ENCODE data around the gene SFMBT2.
"Not testable (repeated sequence)": the region's sequence is repeated elsewhere in the genome, so short reads cannot be mapped to it uniquely, and the experiment has no call there.

SFMBT2 gene

GRCh38 chr10:7401156-7401555, 9.7 kb downstream of the SFMBT2 start:
- DNase-seq (ENCODE audit: low spot score): no peak

GRCh38 chr10:7400068-7400715, 10.6 kb downstream of the SFMBT2 start:
- DNase-seq (ENCODE audit: low spot score): no peak

- no peak for DNase-seq (ENCODE audit: low spot score)
Observed at GRCh38 chr10:7399533-7399932, 11.3 kb downstream of the SFMBT2 start.

- no peak for DNase-seq (ENCODE audit: low spot score)
Observed at GRCh38 chr10:7397049-7398035, 13.5 kb downstream of the SFMBT2 start.

- DNase-seq (ENCODE audit: low spot score): not testable (repeated sequence)
Observed at GRCh38 chr10:7392301-7392700, 18.5 kb downstream of the SFMBT2 start.

GRCh38 chr10:7391748-7392147, 19.1 kb downstream of the SFMBT2 start:
- no peak for DNase-seq (ENCODE audit: low spot score)

GRCh38 chr10:7390689-7391110, 20.1 kb downstream of the SFMBT2 start:
- not testable (repeated sequence) for DNase-seq (ENCODE audit: low spot score)

GRCh38 chr10:7389844-7390243, 21.0 kb downstream of the SFMBT2 start:
- no peak for DNase-seq (ENCODE audit: low spot score)

- DNase-seq (ENCODE audit: low spot score): no peak
Observed at GRCh38 chr10:7389346-7389745, 21.5 kb downstream of the SFMBT2 start.

GRCh38 chr10:7388602-7389001, 22.2 kb downstream of the SFMBT2 start:
- DNase-seq (ENCODE audit: low spot score): no peak

GRCh38 chr10:7388149-7388548, 22.7 kb downstream of the SFMBT2 start:
- DNase-seq (ENCODE audit: low spot score): not testable (repeated sequence)

- no peak for DNase-seq (ENCODE audit: low spot score)
Observed at GRCh38 chr10:7385114-7385513, 25.7 kb downstream of the SFMBT2 start.

GRCh38 chr10:7383442-7383841, 27.4 kb downstream of the SFMBT2 start:
- DNase-seq (ENCODE audit: low spot score): no peak

GRCh38 chr10:7380704-7381241, 30.1 kb downstream of the SFMBT2 start:
- DNase-seq (ENCODE audit: low spot score): no peak

- no peak for DNase-seq (ENCODE audit: low spot score)
Observed at GRCh38 chr10:7378602-7379403, 32.0 kb downstream of the SFMBT2 start.

- DNase-seq (ENCODE audit: low spot score): no peak
Observed at GRCh38 chr10:7377614-7378248, 33.1 kb downstream of the SFMBT2 start.

GRCh38 chr10:7374795-7375194, 36.0 kb downstream of the SFMBT2 start:
- DNase-seq (ENCODE audit: low spot score): no peak

GRCh38 chr10:7373039-7373438, 37.8 kb downstream of the SFMBT2 start:
- no peak for DNase-seq (ENCODE audit: low spot score)

- no peak for DNase-seq (ENCODE audit: low spot score)
Observed at GRCh38 chr10:7372504-7372903, 38.3 kb downstream of the SFMBT2 start.

- no peak for DNase-seq (ENCODE audit: low spot score)
Observed at GRCh38 chr10:7370511-7370910, 40.3 kb downstream of the SFMBT2 start.

GRCh38 chr10:7365027-7365745, 45.6 kb downstream of the SFMBT2 start:
- no peak for DNase-seq (ENCODE audit: low spot score)

All from globus pallidus (tissue), 1 donor.